ENCODE results near the gene TAF1B.
A peak's percentile ranks its signal among the peaks of the same experiment; 100 is the strongest.

The TAF1B gene

GRCh38 chr2:9800975-9801726 lies 42.1 kb upstream of the TAF1B start:
- H3K27me3 ChIP-seq (replicated peaks; ENCODE audit: control insufficient read depth, insufficient read depth, low read length) = no peaks in the 10 kb centered on the region
- no peaks in the 10 kb centered on the region for H3K9me3 ChIP-seq (ENCODE audit: control insufficient read depth, low read length)
- no peaks in the 10 kb centered on the region for H3K36me3 ChIP-seq (ENCODE audit: control insufficient read depth, insufficient read depth, low read length, severe bottlenecking)
- H3K9ac ChIP-seq (ENCODE audit: low read length) = peak overlapping the region; percentile 74
- peak; percentile 28 for DNase-seq (ENCODE audit: low read depth)
- peak overlapping the region; percentile 52 for H3K4me3 ChIP-seq (ENCODE audit: low read length)
- H3K4me1 ChIP-seq (ENCODE audit: control insufficient read depth, insufficient read depth, low read length) = peaks cover 58% of the 10 kb centered on the region

- H3K36me3 ChIP-seq (ENCODE audit: control insufficient read depth, insufficient read depth, low read length, severe bottlenecking) = no peaks in the 10 kb centered on the region
- no peaks in the 10 kb centered on the region for H3K27me3 ChIP-seq (replicated peaks; ENCODE audit: control insufficient read depth, insufficient read depth, low read length)
- no peak overlapping the region for H3K4me3 ChIP-seq (ENCODE audit: low read length)
- no peak for DNase-seq (ENCODE audit: low read depth)
- H3K4me1 ChIP-seq (ENCODE audit: control insufficient read depth, insufficient read depth, low read length) = peaks cover 61% of the 10 kb centered on the region
- peak overlapping the region; percentile 45 for H3K9ac ChIP-seq (ENCODE audit: low read length)
- H3K9me3 ChIP-seq (ENCODE audit: control insufficient read depth, low read length) = no peaks in the 10 kb centered on the region
These were observed 40.7 kb upstream of the TAF1B start for GRCh38 chr2:9802576-9802993.

GRCh38 chr2:9803023-9803805 lies 40.1 kb upstream of the TAF1B start:
- no peak for DNase-seq (ENCODE audit: low read depth)
- Histone ChIP-seq H3K9me3 (ENCODE audit: control insufficient read depth, low read length) (no peaks in the 10 kb centered on the region), H3K9ac (ENCODE audit: low read length) (peak overlapping the region; percentile 45), H3K36me3 (ENCODE audit: control insufficient read depth, insufficient read depth, low read length, severe bottlenecking) (no peaks in the 10 kb centered on the region), H3K27me3 (replicated peaks; ENCODE audit: control insufficient read depth, insufficient read depth, low read length) (no peaks in the 10 kb centered on the region), H3K4me1 (ENCODE audit: control insufficient read depth, insufficient read depth, low read length) (peaks cover 61% of the 10 kb centered on the region), H3K4me3 (ENCODE audit: low read length) (no peak overlapping the region)

- H3K27me3 ChIP-seq (replicated peaks; ENCODE audit: control insufficient read depth, insufficient read depth, low read length) = no peaks in the 10 kb centered on the region
- DNase-seq (ENCODE audit: low read depth) = peak; percentile 53
- H3K4me1 ChIP-seq (ENCODE audit: control insufficient read depth, insufficient read depth, low read length) = peaks cover 45% of the 10 kb centered on the region
- H3K36me3 ChIP-seq (ENCODE audit: control insufficient read depth, insufficient read depth, low read length, severe bottlenecking) = no peaks in the 10 kb centered on the region
- H3K9ac ChIP-seq (ENCODE audit: low read length) = no peak overlapping the region
- H3K9me3 ChIP-seq (ENCODE audit: control insufficient read depth, low read length) = no peaks in the 10 kb centered on the region
- no peak overlapping the region for H3K4me3 ChIP-seq (ENCODE audit: low read length)
These were observed 37.6 kb upstream of the TAF1B start for GRCh38 chr2:9805435-9806297.

- H3K9ac ChIP-seq (ENCODE audit: low read length) = no peak overlapping the region
- peaks cover 39% of the 10 kb centered on the region for H3K4me1 ChIP-seq (ENCODE audit: control insufficient read depth, insufficient read depth, low read length)
- no peak overlapping the region for H3K4me3 ChIP-seq (ENCODE audit: low read length)
- DNase-seq (ENCODE audit: low read depth) = no peak
- H3K9me3 ChIP-seq (ENCODE audit: control insufficient read depth, low read length) = no peaks in the 10 kb centered on the region
- H3K27me3 ChIP-seq (replicated peaks; ENCODE audit: control insufficient read depth, insufficient read depth, low read length) = no peaks in the 10 kb centered on the region
- H3K36me3 ChIP-seq (ENCODE audit: control insufficient read depth, insufficient read depth, low read length, severe bottlenecking) = no peaks in the 10 kb centered on the region
These were observed 37.0 kb upstream of the TAF1B start for GRCh38 chr2:9806298-9806610.

- H3K36me3 ChIP-seq (ENCODE audit: control insufficient read depth, insufficient read depth, low read length, severe bottlenecking) = no peaks in the 10 kb centered on the region
- H3K4me3 ChIP-seq (ENCODE audit: low read length) = no peak overlapping the region
- no peak overlapping the region for H3K9ac ChIP-seq (ENCODE audit: low read length)
- H3K9me3 ChIP-seq (ENCODE audit: control insufficient read depth, low read length) = no peaks in the 10 kb centered on the region
- H3K27me3 ChIP-seq (replicated peaks; ENCODE audit: control insufficient read depth, insufficient read depth, low read length) = no peaks in the 10 kb centered on the region
- no peak for DNase-seq (ENCODE audit: low read depth)
- peaks cover 35% of the 10 kb centered on the region for H3K4me1 ChIP-seq (ENCODE audit: control insufficient read depth, insufficient read depth, low read length)
These were observed 36.6 kb upstream of the TAF1B start for GRCh38 chr2:9806656-9807055.

- Histone ChIP-seq H3K27me3 (replicated peaks; ENCODE audit: control insufficient read depth, insufficient read depth, low read length) (no peaks in the 10 kb centered on the region), H3K4me3 (ENCODE audit: low read length) (no peak overlapping the region), H3K9ac (ENCODE audit: low read length) (no peak overlapping the region), H3K4me1 (ENCODE audit: control insufficient read depth, insufficient read depth, low read length) (peaks cover 32% of the 10 kb centered on the region), H3K9me3 (ENCODE audit: control insufficient read depth, low read length) (no peaks in the 10 kb centered on the region), H3K36me3 (ENCODE audit: control insufficient read depth, insufficient read depth, low read length, severe bottlenecking) (no peaks in the 10 kb centered on the region)
- DNase-seq (ENCODE audit: low read depth) = no peak
These were observed 36.2 kb upstream of the TAF1B start for GRCh38 chr2:9807056-9807455.

- Histone ChIP-seq H3K4me3 (ENCODE audit: low read length) (no peak overlapping the region), H3K4me1 (ENCODE audit: control insufficient read depth, insufficient read depth, low read length) (peaks cover 25% of the 10 kb centered on the region), H3K9me3 (ENCODE audit: control insufficient read depth, low read length) (no peaks in the 10 kb centered on the region), H3K9ac (ENCODE audit: low read length) (no peak overlapping the region), H3K27me3 (replicated peaks; ENCODE audit: control insufficient read depth, insufficient read depth, low read length) (no peaks in the 10 kb centered on the region), H3K36me3 (ENCODE audit: control insufficient read depth, insufficient read depth, low read length, severe bottlenecking) (no peaks in the 10 kb centered on the region)
- DNase-seq (ENCODE audit: low read depth) = no peak
These were observed 35.5 kb upstream of the TAF1B start for GRCh38 chr2:9807555-9808305.

GRCh38 chr2:9808334-9809063 lies 34.8 kb upstream of the TAF1B start:
- peaks cover 22% of the 10 kb centered on the region for H3K4me1 ChIP-seq (ENCODE audit: control insufficient read depth, insufficient read depth, low read length)
- no peak for DNase-seq (ENCODE audit: low read depth)
- no peak overlapping the region for H3K4me3 ChIP-seq (ENCODE audit: low read length)
- no peaks in the 10 kb centered on the region for H3K36me3 ChIP-seq (ENCODE audit: control insufficient read depth, insufficient read depth, low read length, severe bottlenecking)
- no peaks in the 10 kb centered on the region for H3K27me3 ChIP-seq (replicated peaks; ENCODE audit: control insufficient read depth, insufficient read depth, low read length)
- H3K9ac ChIP-seq (ENCODE audit: low read length) = no peak overlapping the region
- no peaks in the 10 kb centered on the region for H3K9me3 ChIP-seq (ENCODE audit: control insufficient read depth, low read length)

- peaks cover 22% of the 10 kb centered on the region for H3K4me1 ChIP-seq (ENCODE audit: control insufficient read depth, insufficient read depth, low read length)
- H3K27me3 ChIP-seq (replicated peaks; ENCODE audit: control insufficient read depth, insufficient read depth, low read length) = no peaks in the 10 kb centered on the region
- no peaks in the 10 kb centered on the region for H3K9me3 ChIP-seq (ENCODE audit: control insufficient read depth, low read length)
- H3K36me3 ChIP-seq (ENCODE audit: control insufficient read depth, insufficient read depth, low read length, severe bottlenecking) = no peaks in the 10 kb centered on the region
- no peak overlapping the region for H3K4me3 ChIP-seq (ENCODE audit: low read length)
- no peak overlapping the region for H3K9ac ChIP-seq (ENCODE audit: low read length)
- no peak for DNase-seq (ENCODE audit: low read depth)
These were observed 34.3 kb upstream of the TAF1B start for GRCh38 chr2:9809064-9809356.

Measured in adipocyte (in vitro differentiated cells).